ENCODE results near the gene MAPK11. TPM values are rescaled to one million over a fixed set of nuclear protein-coding genes. Genes with fewer than 3 reads are reported as not detected.

The MAPK11 gene
- polyA plus RNA-seq, 1 donor (not counting 4 experiments of a cell fraction or from before 2014, with no cell fraction given): 4.6 TPM

DNA sequence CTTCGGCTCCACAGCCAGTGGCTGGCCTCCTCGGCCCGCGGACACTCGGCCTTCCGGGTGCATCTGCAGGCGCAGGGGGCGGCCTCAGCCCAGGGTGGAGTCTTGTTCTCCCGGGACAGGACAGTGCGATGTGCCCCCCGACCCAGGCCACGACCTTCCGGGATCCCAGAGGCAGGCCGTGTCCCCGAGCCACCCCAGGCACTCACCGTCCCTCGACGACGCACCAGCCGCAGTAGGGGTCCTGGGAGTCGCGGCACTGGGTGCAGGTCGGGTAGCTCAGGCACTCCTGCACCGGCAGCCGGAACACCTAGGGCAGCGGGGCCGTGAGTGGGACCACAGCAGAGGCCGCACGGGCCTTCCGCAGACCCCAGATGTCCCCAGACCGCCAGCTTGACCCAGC, 17.6 kb upstream of the MAPK11 start:
- dilution Hi-C loops (cut with MboI; ENCODE audit: extremely low pct_ligation_motif_present, low sequenced_read_pairs): no loop called here
- peaks cover 10% of the 10 kb centered on the region for H4K20me1 ChIP-seq (ENCODE audit: control insufficient read depth, extremely low read depth, insufficient read depth, low read length)
- H3K79me2 ChIP-seq (ENCODE audit: control insufficient read depth, insufficient read depth, low read length): peaks cover 56% of the 10 kb centered on the region
- FAIRE-seq: no peak
- H3K4me1 ChIP-seq (ENCODE audit: control insufficient read depth, extremely low read depth, insufficient read depth, low read length): peaks cover 7% of the 10 kb centered on the region
- no peaks in the 10 kb centered on the region for H3K9me3 ChIP-seq (ENCODE audit: control insufficient read depth, low read depth, low read length)
- H3K9me1 ChIP-seq (ENCODE audit: control insufficient read depth, extremely low read depth, insufficient read depth, low read length): no peaks in the 10 kb centered on the region
- no peak overlapping the region for H3K27ac ChIP-seq (ENCODE audit: control insufficient read depth, insufficient read depth, low read length)
- H3K4me2 ChIP-seq (ENCODE audit: control insufficient read depth, extremely low read depth, insufficient read depth, low read depth, low read length): no peak overlapping the region
- no peak for DNase-seq (ENCODE audit: low read depth, low spot score)
- H3K27me3 ChIP-seq (ENCODE audit: control insufficient read depth, extremely low read depth, insufficient read depth, low read length): no peaks in the 10 kb centered on the region
- no peak for TF ChIP-seq EZH2 (IDR thresholded peaks at IDR 0.05; ENCODE audit: low read length)
- no peak for TF ChIP-seq CTCF (optimal IDR thresholded peaks at IDR 0.05 in 1 of 3, IDR thresholded peaks at IDR 0.05 in 1 of 3, conservative IDR thresholded peaks at IDR 0.05 in 1 of 3; ENCODE audit: extremely low read depth in 1 of 3, insufficient read depth in 2 of 3, low read length in 3 of 3)
- H2AFZ ChIP-seq (ENCODE audit: control insufficient read depth, low read length): no peak overlapping the region
- no peak overlapping the region for H3K9ac ChIP-seq (ENCODE audit: control insufficient read depth, extremely low read depth, insufficient read depth, low read length)
- no peak overlapping the region for H3K4me3 ChIP-seq (ENCODE audit: control insufficient read depth in 2 of 3, extremely low read depth in 1 of 3, insufficient read depth in 2 of 3, low read depth in 1 of 3, low read length in 3 of 3)
- H3K36me3 ChIP-seq (ENCODE audit: control insufficient read depth in 2 of 2, extremely low read depth in 1 of 2, insufficient read depth in 2 of 2, low read length in 2 of 2): peaks cover 24 to 31% of the 10 kb centered on the region in 2 experiments

GRCh38 chr22:50286701-50287318, 16.6 kb upstream of the MAPK11 start:
- Histone ChIP-seq H3K27ac (ENCODE audit: control insufficient read depth, insufficient read depth, low read length) (no peak overlapping the region), H3K4me1 (ENCODE audit: control insufficient read depth, extremely low read depth, insufficient read depth, low read length) (peaks cover 13% of the 10 kb centered on the region), H3K79me2 (ENCODE audit: control insufficient read depth, insufficient read depth, low read length) (peaks cover 50% of the 10 kb centered on the region), H3K36me3 (ENCODE audit: control insufficient read depth in 2 of 2, extremely low read depth in 1 of 2, insufficient read depth in 2 of 2, low read length in 2 of 2) (peaks cover 29 to 33% of the 10 kb centered on the region in 2 experiments), H2AFZ (ENCODE audit: control insufficient read depth, low read length) (no peak overlapping the region), H4K20me1 (ENCODE audit: control insufficient read depth, extremely low read depth, insufficient read depth, low read length) (peaks cover 8% of the 10 kb centered on the region), H3K4me3 (ENCODE audit: control insufficient read depth in 2 of 3, extremely low read depth in 1 of 3, insufficient read depth in 2 of 3, low read depth in 1 of 3, low read length in 3 of 3) (no peak overlapping the region), H3K9me1 (ENCODE audit: control insufficient read depth, extremely low read depth, insufficient read depth, low read length) (no peaks in the 10 kb centered on the region), H3K9me3 (ENCODE audit: control insufficient read depth, low read depth, low read length) (no peaks in the 10 kb centered on the region), H3K27me3 (ENCODE audit: control insufficient read depth, extremely low read depth, insufficient read depth, low read length) (no peaks in the 10 kb centered on the region), H3K4me2 (ENCODE audit: control insufficient read depth, extremely low read depth, insufficient read depth, low read depth, low read length) (no peak overlapping the region), H3K9ac (ENCODE audit: control insufficient read depth, extremely low read depth, insufficient read depth, low read length) (no peak overlapping the region)
- FAIRE-seq (no peak), DNase-seq (ENCODE audit: low read depth, low spot score) (no peak)
- dilution Hi-C loops (cut with MboI; ENCODE audit: extremely low pct_ligation_motif_present, low sequenced_read_pairs): no loop called here
- TF ChIP-seq EZH2 (IDR thresholded peaks at IDR 0.05; ENCODE audit: low read length) (no peak), CTCF (optimal IDR thresholded peaks at IDR 0.05 in 1 of 3, IDR thresholded peaks at IDR 0.05 in 1 of 3, conservative IDR thresholded peaks at IDR 0.05 in 1 of 3; ENCODE audit: extremely low read depth in 1 of 3, insufficient read depth in 2 of 3, low read length in 3 of 3) (no peak)

Measured in keratinocyte (primary cell).